NCI-H128 (cell line): ENCODE results near the gene KRT86.
"Not testable (repeated sequence)": the region's sequence is repeated elsewhere in the genome, so short reads cannot be mapped to it uniquely, and the experiment has no call there.

Experiments used
- DNase-seq: peaks from one replicate; lab custom pipeline; 2025; ENCODE audit not compliant: unreplicated experiment; lab: John Stamatoyannopoulos, UW

Gene KRT86

GRCh38 chr12:52267266-52267665 is 7.2 kb upstream of the KRT86 start:
- no peak for DNase-seq

GRCh38 chr12:52267699-52268098 is 6.7 kb upstream of the KRT86 start:
- DNase-seq, result no peak

- DNase-seq, result no peak
Observed at GRCh38 chr12:52268212-52268611, 6.2 kb upstream of the KRT86 start.

DNA sequence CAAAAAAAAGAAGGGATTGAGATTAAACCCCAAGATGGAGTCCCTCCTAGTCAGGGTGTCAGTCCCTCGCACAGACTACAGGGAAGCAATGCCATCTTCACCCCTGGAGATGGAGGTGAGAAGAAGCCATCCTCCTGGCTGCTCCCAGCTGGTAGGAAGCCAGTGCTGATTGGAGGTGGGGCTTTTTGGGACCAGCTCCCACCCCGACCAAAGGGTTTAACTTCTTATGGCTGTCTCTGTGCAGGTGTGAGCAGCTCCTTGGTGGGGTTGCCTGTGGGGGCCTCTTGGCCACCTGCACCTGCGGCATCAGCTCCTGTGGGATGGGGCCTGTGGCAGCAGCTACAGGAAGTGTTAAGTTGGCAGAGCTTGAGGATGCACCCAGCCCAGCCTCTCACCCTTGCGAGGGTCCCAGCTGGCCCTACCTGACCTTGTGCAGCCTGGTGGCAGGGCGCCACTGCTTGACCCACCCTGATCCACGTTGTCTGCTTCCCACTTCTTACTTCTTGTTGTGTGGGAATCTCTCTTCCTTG is 3.8 kb upstream of the KRT86 start:
- DNase-seq, result no peak

GRCh38 chr12:52271158-52271557 is 3.3 kb upstream of the KRT86 start:
- no peak for DNase-seq

- no peak for DNase-seq
Observed at GRCh38 chr12:52275686-52276085, 1.2 kb downstream of the KRT86 start.

GRCh38 chr12:52277486-52278245 is 3.2 kb downstream of the KRT86 start:
- DNase-seq, result no peak

DNA sequence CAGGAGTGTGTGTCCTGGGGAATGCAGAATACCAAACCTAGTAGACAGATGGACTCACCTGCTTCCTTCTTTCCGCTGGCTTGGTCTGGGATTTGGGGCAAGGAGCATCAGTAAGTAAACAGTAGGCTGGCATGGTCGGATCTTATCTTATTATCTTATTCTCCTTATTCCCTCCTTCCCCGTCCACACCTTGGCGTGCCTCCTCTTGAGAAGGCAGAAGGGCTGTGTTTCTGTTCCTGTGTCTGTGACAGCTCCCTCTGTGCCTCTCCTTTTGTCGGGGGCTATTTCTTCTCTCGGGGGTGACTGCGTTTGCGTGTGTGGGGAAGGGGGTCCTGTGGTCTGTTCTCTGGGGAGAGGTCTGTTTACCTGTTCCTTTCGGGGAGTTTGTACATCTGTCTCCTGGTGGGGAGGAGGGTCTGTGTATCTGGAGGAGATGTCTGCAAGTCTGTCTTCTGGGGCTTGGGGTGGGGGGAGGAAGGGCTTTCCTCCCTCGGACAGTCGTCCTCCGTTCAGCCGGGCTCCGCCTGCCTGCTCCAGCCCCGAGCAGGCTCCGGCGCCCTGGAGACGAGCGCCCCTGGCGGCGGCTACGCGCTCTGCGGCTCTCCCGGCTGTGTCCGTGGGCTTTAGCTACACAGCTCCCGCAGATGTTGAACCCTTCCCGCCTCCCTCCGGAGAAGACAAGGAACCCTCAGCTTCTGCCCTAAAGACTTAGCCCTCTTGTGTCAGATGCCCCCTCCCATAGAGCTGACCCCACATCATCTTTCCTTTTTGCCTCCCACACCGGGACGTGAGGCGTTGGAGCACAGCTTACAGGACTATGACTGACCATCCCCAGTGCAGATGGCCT is 4.4 kb downstream of the KRT86 start:
- DNase-seq, result peak; percentile 44

GRCh38 chr12:52279422-52280318 is 5.2 kb downstream of the KRT86 start:
- DNase-seq, result no peak

DNA sequence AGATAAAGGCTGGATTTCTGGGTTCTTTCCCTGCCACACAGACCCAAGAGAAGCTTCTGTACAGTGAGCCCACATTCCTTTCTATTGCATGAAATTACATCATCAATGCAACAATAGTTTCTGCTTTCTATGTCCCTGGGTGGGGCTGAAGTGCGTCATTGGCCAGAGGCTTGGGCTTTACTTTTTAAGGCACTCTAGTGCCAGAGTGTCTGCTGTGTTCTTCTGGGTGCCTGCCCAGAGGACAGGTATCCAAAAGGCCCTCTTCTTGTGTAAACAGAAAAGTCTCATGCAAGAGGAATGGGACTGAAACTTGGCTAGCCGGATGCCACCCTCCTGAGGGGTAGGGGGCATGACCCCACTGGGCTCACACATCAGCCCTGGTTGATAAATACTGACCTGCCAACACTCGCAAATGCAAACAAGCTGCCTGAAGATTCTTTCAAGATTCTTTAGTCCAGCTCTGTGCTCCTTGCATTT is 5.9 kb downstream of the KRT86 start:
- DNase-seq, result no peak

GRCh38 chr12:52280796-52281560 is 6.5 kb downstream of the KRT86 start:
- DNase-seq, result no peak

DNA sequence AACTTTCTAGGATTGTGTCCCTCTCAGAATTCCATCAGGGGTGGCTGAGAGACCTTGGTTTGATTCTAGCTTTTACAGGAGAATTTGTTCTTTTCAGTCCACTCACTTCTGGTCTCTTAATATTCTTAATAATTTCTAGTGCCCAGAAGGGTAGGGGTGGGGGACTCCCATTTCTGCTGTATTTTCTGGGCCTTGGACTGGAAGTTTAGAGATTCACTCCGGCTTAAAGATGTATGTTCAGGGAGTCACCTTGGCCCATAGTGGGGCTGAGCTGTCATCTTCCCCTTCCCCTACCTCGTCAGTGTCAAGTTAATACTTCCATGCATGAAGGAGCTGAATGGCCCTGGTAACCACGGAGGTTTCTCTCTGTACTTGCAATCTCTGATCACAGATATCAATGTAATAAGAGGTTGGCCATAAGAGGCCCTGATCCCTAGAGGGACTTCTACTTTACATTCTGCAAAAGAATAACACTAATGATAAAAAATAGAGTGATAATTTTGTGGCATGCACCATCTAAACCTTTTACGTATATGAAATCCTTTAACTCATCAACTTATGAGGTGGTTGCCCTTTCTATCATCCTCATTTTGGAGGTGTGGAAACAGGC is 10.2 kb downstream of the KRT86 start:
- DNase-seq, result no peak

DNA sequence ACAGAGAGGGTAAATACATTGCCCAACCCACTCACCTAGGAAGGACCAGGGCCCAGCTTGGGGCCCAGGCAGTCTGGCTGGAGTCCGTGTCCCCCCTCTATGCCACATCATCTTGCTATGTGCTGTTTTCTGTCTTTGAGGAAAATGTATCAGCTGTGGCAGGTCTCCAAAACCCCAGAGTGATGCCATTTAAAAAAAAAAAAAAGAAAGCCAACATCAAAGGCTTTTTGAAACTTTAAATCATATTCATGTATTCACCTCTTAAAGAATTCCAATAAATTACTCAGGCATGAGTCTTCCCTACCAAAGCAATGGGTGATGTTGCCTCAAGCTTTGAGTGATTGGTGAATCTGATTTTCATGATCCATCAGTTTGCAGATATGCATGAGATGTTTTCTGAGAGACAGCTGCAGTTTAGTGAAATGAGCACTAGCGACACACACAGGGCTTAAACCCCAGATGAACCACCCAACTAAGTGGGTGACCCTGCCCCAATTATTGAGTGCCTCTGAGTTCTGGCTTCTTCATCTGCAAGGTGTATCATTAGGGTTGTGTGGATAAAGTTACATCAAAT is 10.8 kb downstream of the KRT86 start:
- DNase-seq, result no peak

DNA sequence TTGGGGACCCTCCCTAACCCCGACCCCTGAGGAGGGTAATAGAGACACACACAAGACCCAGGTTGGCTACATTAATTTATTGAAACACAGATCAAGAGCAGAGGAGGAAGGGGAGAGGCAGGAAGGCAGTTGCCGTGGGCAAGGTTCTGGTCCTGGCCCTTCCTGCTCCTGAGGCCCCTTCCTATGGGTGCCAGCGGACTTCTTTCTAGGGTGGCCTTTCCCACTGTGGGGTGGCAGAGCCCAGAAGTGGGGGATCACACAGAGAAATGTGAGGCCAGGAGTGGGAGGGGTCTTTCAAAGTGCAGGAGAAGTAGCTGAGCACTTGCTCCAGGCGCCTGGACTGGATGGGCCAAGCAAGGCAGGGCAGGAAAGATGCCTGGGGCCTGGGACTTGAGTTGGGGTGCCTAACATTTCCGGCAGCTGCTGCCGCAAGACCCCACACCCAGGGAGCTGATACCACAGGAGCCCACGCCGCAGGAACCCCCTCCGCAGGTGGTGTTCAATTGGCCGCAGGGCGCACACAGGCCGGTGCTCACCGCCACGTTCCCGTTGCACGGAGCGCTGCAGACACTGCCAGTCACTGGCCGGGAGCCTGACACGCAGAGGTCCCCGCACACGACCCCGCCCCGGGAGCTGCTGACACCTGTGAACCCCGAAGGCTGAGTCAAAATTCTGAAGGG is 11.5 kb downstream of the KRT86 start:
- no peak for DNase-seq

DNA sequence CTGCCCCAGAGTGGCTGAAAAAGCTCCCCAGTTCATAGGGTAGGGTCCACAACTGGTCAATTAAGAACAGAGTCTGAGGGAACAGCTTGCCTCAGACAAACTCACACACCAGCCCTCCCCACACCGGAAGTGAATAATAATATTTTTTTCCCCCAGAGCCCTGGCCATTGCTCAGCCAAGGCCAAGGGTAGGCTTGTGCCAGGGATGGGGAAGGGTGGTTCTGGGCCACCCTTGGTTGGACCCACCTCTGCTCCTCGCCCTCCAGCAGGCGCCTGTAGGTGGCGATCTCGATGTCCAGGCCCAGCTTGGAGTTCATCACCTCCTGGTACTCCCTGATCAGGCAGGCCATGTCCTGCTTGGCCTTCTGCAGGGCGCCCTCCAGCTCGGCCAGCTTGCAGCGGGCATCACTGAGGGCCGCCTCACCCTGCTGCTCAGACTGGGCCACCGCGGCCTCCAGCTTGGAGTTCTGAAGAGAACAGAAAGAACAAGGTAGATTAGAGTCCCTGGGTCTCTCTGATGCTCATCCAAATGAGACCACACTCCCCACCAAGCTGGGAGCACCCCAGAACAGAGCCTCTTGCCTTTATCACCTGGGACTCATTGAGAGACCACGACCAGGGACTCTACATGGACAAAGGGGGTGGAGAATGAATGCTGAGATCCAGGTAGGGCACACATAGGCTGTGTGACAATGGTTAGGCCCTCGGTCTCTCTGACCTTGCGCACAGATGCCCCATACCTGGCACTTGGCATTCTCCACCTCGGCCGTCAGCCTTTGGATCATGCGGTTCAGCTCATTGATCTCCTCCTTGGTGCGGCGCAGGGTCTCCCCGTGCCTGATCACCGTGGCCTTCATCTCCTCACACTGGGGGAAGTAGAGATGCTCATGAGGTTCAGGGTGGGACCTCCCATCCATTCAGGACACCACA is 12.7 kb downstream of the KRT86 start:
- not testable (repeated sequence) for DNase-seq

- DNase-seq, result not testable (repeated sequence)
Observed at GRCh38 chr12:52287816-52288805, 13.7 kb downstream of the KRT86 start.
